HCT116 (cell line): ENCODE measurements around the gene GNL2. TPM values are rescaled to one million over a fixed set of nuclear protein-coding genes. Genes with fewer than 3 reads are reported as not detected.

Source experiments
- ATAC-seq: fragments of 200-7000 bp; cut with Tn5 transposase; 2 replicates; pipeline ENCODE4 v1.9.1; 2020; ENCODE audit warnings: mild to moderate bottlenecking, moderate library complexity
- BruUV-seq: library from RNA; stranded (reverse); fragments of 400-500 nt; replicated peaks from 2 replicates; lab custom pipeline; 2021; lab: Mats Ljungman, UMichigan
- CTCF ChIA-PET: fragments of 300-600 bp; sonication (Branson Sonifier 250); formaldehyde crosslinking; loops from one replicate; lab custom pipeline; 2021; ENCODE audit warnings: antibody characterized with exemption; lab: Charles Lee
- POLR2A ChIA-PET: fragments of 300-600, 350-600 bp; sonication (Branson Sonifier 250); formaldehyde crosslinking; loops from one replicate; lab custom pipeline; 2021; ENCODE audit warnings: antibody characterized with exemption; lab: Charles Lee
- RAD21 ChIA-PET, 2 experiments: fragments of 300-600 bp; sonication (Branson Sonifier 250); formaldehyde crosslinking; loops; one replicate each; lab custom pipeline; 2023; ENCODE audit warnings: low total read pairs in 2 of 2; ENCODE audit not compliant: uncharacterized antibody in 2 of 2, unreplicated experiment in 2 of 2, low non-redundant PET in 1 of 2; lab: Charles Lee
- DNase-seq: peaks from one replicate; pipeline ENCODE4 v3.0.0-alpha.2; 2010; ENCODE audit warnings: low read depth, low spot score
- H2AFZ ChIP-seq: fragments of 200-600 bp; shearing (Covaris generic), sonication (generic); 2 replicates; pipeline ENCODE4 v1.6.1; 2017; ENCODE audit warnings: low read depth, mixed run types, mixed read lengths, antibody characterized with exemption, low read length; ENCODE audit not compliant: poor library complexity, severe bottlenecking
- H3K27ac ChIP-seq: 2 replicates; pipeline ENCODE4 v1.5.1; 2012; ENCODE audit warnings: low read depth, low read length
- H3K27me3 ChIP-seq: fragments of 200-600 bp; sonication (generic); 2 replicates; pipeline ENCODE4 v1.6.1; 2016; ENCODE audit warnings: mixed run types, low read length, mixed read lengths; ENCODE audit not compliant: insufficient read depth
- H3K36me3 ChIP-seq, 2 experiments: fragments of 200-500 bp in 1 of 2; fragments of 200-600 bp in 1 of 2; sonication (Bioruptor generic) in 1 of 2; sonication (generic) in 1 of 2; 2 replicates each; pipeline versions ENCODE4 v1.5.1 to v1.6.1; 2014 to 2016; ENCODE audit warnings: low read length in 2 of 2, inconsistent platforms in 1 of 2, mixed read lengths in 1 of 2, mixed run types in 1 of 2; ENCODE audit not compliant: insufficient read depth in 2 of 2, control insufficient read depth in 1 of 2
- H3K4me1 ChIP-seq, 2 experiments: fragments of 200-600 bp in 1 of 2; sonication (generic) in 1 of 2; 2 replicates each; pipeline versions ENCODE4 v1.5.1 to v1.6.1; 2012 to 2017; ENCODE audit warnings: low read length in 2 of 2, inconsistent platforms in 1 of 2, mild to moderate bottlenecking in 1 of 2, mixed read lengths in 1 of 2, mixed run types in 1 of 2, moderate library complexity in 1 of 2; ENCODE audit not compliant: insufficient read depth in 2 of 2, control insufficient read depth in 1 of 2
- H3K4me2 ChIP-seq: fragments of 200-600 bp; sonication (generic); 2 replicates; pipeline ENCODE4 v1.6.1; 2017; ENCODE audit warnings: mixed run types, low read length, mixed read lengths
- H3K4me3 ChIP-seq, 2 experiments: fragments of 200-600 bp in 1 of 2; sonication (generic) in 1 of 2; replicated peaks in 1 of 2; 2 replicates each; pipeline ENCODE4 v1.5.1; 2011 to 2016; ENCODE audit warnings: low read length in 2 of 2, control low read depth in 1 of 2, low read depth in 1 of 2, mild to moderate bottlenecking in 1 of 2, mixed read lengths in 1 of 2, mixed run types in 1 of 2
- H3K79me2 ChIP-seq: fragments of 200-600 bp; sonication (generic); 2 replicates; pipeline ENCODE4 v1.6.1; 2017; ENCODE audit warnings: mild to moderate bottlenecking, mixed run types, low read length, moderate library complexity, mixed read lengths; ENCODE audit not compliant: insufficient read depth
- H3K9ac ChIP-seq: fragments of 200-600 bp; sonication (generic); 2 replicates; pipeline ENCODE4 v1.6.1; 2016; ENCODE audit warnings: low read length, mixed read lengths
- H3K9me2 ChIP-seq: fragments of 200-600 bp; sonication (generic), shearing (Covaris generic); 2 replicates; pipeline ENCODE4 v1.6.1; 2017; ENCODE audit warnings: mixed run types, mild to moderate bottlenecking, moderate library complexity; ENCODE audit not compliant: insufficient read depth
- H3K9me3 ChIP-seq, 2 experiments: fragments of 200-500 bp in 1 of 2; fragments of 200-600 bp in 1 of 2; sonication (Bioruptor generic) in 1 of 2; sonication (generic) in 1 of 2; 2 replicates each; pipeline ENCODE4 v1.6.1; 2014 to 2017; ENCODE audit warnings: low read length in 2 of 2, mixed read lengths in 2 of 2, inconsistent platforms in 1 of 2, low read depth in 1 of 2, mild to moderate bottlenecking in 1 of 2, mixed run types in 1 of 2, moderate library complexity in 1 of 2; ENCODE audit not compliant: control insufficient read depth in 1 of 2, insufficient read depth in 1 of 2
- H4K20me1 ChIP-seq: fragments of 200-600 bp; sonication (generic), shearing (Covaris generic); 2 replicates; pipeline ENCODE4 v1.6.1; 2017; ENCODE audit warnings: mixed run types, mild to moderate bottlenecking, moderate library complexity; ENCODE audit not compliant: insufficient read depth
- ATF3 ChIP-seq: IDR thresholded peaks from 2 replicates; pipeline ENCODE4 v1.6.1; 2012
- CBX3 ChIP-seq: IDR thresholded peaks from 2 replicates; pipeline ENCODE4 v1.6.1; 2012; ENCODE audit warnings: low read depth
- CTCF ChIP-seq, 3 experiments: fragments of 200-600 bp in 1 of 3; sonication (generic) in 1 of 3; IDR thresholded peaks in 2 of 3; conservative IDR thresholded peaks in 1 of 3; 2 replicates each; pipeline ENCODE4 v1.5.1; 2012 to 2017; ENCODE audit warnings: low read depth in 2 of 3, low read length in 2 of 3, antibody characterized with exemption in 1 of 3, borderline replicate concordance in 1 of 3, control low read depth in 1 of 3, mild to moderate bottlenecking in 1 of 3, mixed read lengths in 1 of 3, mixed run types in 1 of 3, moderate library complexity in 1 of 3; ENCODE audit not compliant: insufficient read depth in 1 of 3
- EGR1 ChIP-seq: IDR thresholded peaks from 2 replicates; pipeline ENCODE4 v1.6.1; 2012; ENCODE audit warnings: low read depth
- ELF1 ChIP-seq: IDR thresholded peaks from 2 replicates; pipeline ENCODE4 v1.6.1; 2012; ENCODE audit warnings: low read depth, borderline replicate concordance
- EZH2 ChIP-seq: fragments of 200-600 bp; sonication (generic); IDR thresholded peaks from 2 replicates; pipeline ENCODE4 v1.6.1; 2017; ENCODE audit warnings: antibody characterized with exemption, mixed run types
- EZH2phosphoT487 ChIP-seq: fragments of 200-600 bp; IDR thresholded peaks from 2 replicates; pipeline ENCODE4 v1.6.1; 2018; ENCODE audit warnings: antibody characterized with exemption, borderline replicate concordance
- JUND ChIP-seq: IDR thresholded peaks from 2 replicates; pipeline ENCODE4 v1.6.1; 2012
- MAX ChIP-seq: IDR thresholded peaks from 2 replicates; pipeline ENCODE4 v1.6.1; 2012
- POLR2A ChIP-seq: IDR thresholded peaks from 2 replicates; pipeline ENCODE4 v1.7.0; 2011; ENCODE audit warnings: borderline replicate concordance; ENCODE audit not compliant: insufficient read depth, insufficient read length; ENCODE audit errors: extremely low read depth
- POLR2AphosphoS5 ChIP-seq: IDR thresholded peaks from 2 replicates; pipeline ENCODE4 v1.6.1; 2011; ENCODE audit warnings: mild to moderate bottlenecking, low read depth, low read length, moderate library complexity
- SIN3A ChIP-seq: IDR thresholded peaks from 2 replicates; pipeline ENCODE4 v1.6.1; 2012; ENCODE audit warnings: low read depth
- SP1 ChIP-seq: IDR thresholded peaks from 2 replicates; pipeline ENCODE4 v1.6.1; 2012; ENCODE audit warnings: low read depth
- SRF ChIP-seq: IDR thresholded peaks from 2 replicates; pipeline ENCODE4 v1.6.1; 2012; ENCODE audit warnings: low read depth
- TCF7L2 ChIP-seq: IDR thresholded peaks from 2 replicates; pipeline ENCODE4 v1.7.0; 2011; ENCODE audit warnings: borderline replicate concordance, inconsistent platforms; ENCODE audit not compliant: insufficient read depth, insufficient read length; ENCODE audit errors: extremely low read depth
- YY1 ChIP-seq: IDR thresholded peaks from 2 replicates; pipeline ENCODE4 v1.6.1; 2011; ENCODE audit warnings: low read length, low read depth, moderate library complexity, mild to moderate bottlenecking; ENCODE audit not compliant: insufficient replicate concordance; ENCODE audit errors: extremely low read depth
- ZBTB33 ChIP-seq: IDR thresholded peaks from 2 replicates; pipeline ENCODE4 v1.6.1; 2011; ENCODE audit warnings: mild to moderate bottlenecking, low read length, moderate library complexity; ENCODE audit not compliant: insufficient replicate concordance; ENCODE audit errors: extremely low read depth
- ZFX ChIP-seq: fragments of 450-650 bp; IDR thresholded peaks from 2 replicates; pipeline ENCODE4 v1.6.1; 2017
- ZNF274 ChIP-seq: fragments of 200-500 bp; sonication (Bioruptor generic); IDR thresholded peaks from 2 replicates; pipeline ENCODE4 v1.6.1; 2014; ENCODE audit warnings: mild to moderate bottlenecking, low read depth, low read length, inconsistent platforms
- intact Hi-C: fragments of 100-400 bp; cut with micrococcal nuclease; formaldehyde crosslinking; loops from 2 replicates; pipeline ENCODE4 v1.10.0; 2022
- total RNA-seq: library from RNA; stranded (reverse); gene quantifications from one replicate; pipeline ENCODE4 v1.2.1, GENCODE V29; 2021; ENCODE audit not compliant: unreplicated experiment

GNL2 gene
- total RNA-seq, 1 experiment from 2014 or later = 79.2 TPM

GRCh38 chr1:37553927-37554808, 41.6 kb downstream of the GNL2 start, which contains the start of gene SNIP1:
TSS of gene SNIP1 (minus strand) at chr1:37554293. CDS start at chr1:37554229, 64 bp downstream.
- ChIA-PET RAD21 (no interaction called here), CTCF (interaction anchor here (0.9 kb wide), 1 partner anchor 40 kb away, joined by 3 read pairs; the partner anchor contains the start of gene MEAF6), POLR2A (no interaction called here)
- 0 out of 2 replicates have a peak, but pooled peaks cover 8% of the 10 kb centered on the region for H4K20me1 ChIP-seq
- H3K27ac ChIP-seq = peak within 1 kb of the TSS; percentile 71
- H3K4me1 ChIP-seq = peaks cover 15 to 28% of the 10 kb centered on the region in 2 experiments
- intact Hi-C loops = loop anchor here (5.0 kb wide), 2 partner anchors 102 to 138 kb away; partner anchors contain the start of gene CDCA8
- H3K9ac ChIP-seq = peak within 1 kb of the TSS; percentile 89
- ATAC-seq = peak; percentile 88
- H3K9me2 ChIP-seq = no peaks in the 10 kb centered on the region
- H3K36me3 ChIP-seq = peaks cover 16% of the 10 kb centered on the region in 2 experiments; a peak in 3 of 4 replicates
- peak within 1 kb of the TSS; percentile 9 for H2AFZ ChIP-seq
- H3K27me3 ChIP-seq = no peaks in the 10 kb centered on the region
- H3K9me3 ChIP-seq = no peaks in the 10 kb centered on the region
- DNase-seq = peak; percentile 85
- BruUV-seq = no TSS peak
- H3K4me2 ChIP-seq = peak within 1 kb of the TSS; percentile 89
- peaks cover 48% of the 10 kb centered on the region for H3K79me2 ChIP-seq
- H3K4me3 ChIP-seq = peak within 1 kb of the TSS; percentile 98 to 99
- no peak for TF ChIP-seq JUND
- no peak; the same call in 1 of the 2 replicates for TF ChIP-seq SRF
- TF ChIP-seq SIN3A = no peak; the same call in 1 of the 2 replicates
- TF ChIP-seq ZNF274 = no peak
- TF ChIP-seq POLR2A = peak; percentile 36
- no peak for TF ChIP-seq TCF7L2
- TF ChIP-seq ZFX = no peak
- TF ChIP-seq EZH2phosphoT487 = no peak
- peak; percentile 71; the same call in 1 of the 2 replicates for TF ChIP-seq ELF1
- TF ChIP-seq EGR1 = peak; percentile 61; the same call in 1 of the 2 replicates
- TF ChIP-seq CBX3 = peak; percentile 40
- peak; percentile 41; the same call in 1 of the 2 replicates for TF ChIP-seq SP1
- TF ChIP-seq MAX = peak; percentile 84
- peak; percentile 69 for TF ChIP-seq YY1
- TF ChIP-seq CTCF (IDR thresholded peaks at IDR 0.05 in 2 of 3, conservative IDR thresholded peaks at IDR 0.05 in 1 of 3; ENCODE audit: borderline replicate concordance in 1 of 3, insufficient read depth in 1 of 3, low read depth in 2 of 3, low read length in 2 of 3) = no peak
- no peak for TF ChIP-seq EZH2
- peak; percentile 88 for TF ChIP-seq POLR2AphosphoS5
- no peak for TF ChIP-seq ZBTB33
- TF ChIP-seq ATF3 = no peak
